Tibial nerve (tissue), 4 donors: ENCODE results near the gene CCL8. TPM values are rescaled to one million over a fixed set of nuclear protein-coding genes. Genes with fewer than 3 reads are reported as not detected.

Source experiments
- DNase-seq, 2 donors: peaks; one replicate each; pipeline ENCODE4 v3.0.0-alpha.2; 2019; ENCODE audit warnings: low spot score in 2 of 2
- H3K27ac ChIP-seq, 4 donors: fragments of 200-600 bp; sonication (generic) in 3 of 4; one replicate each; pipeline ENCODE4 v1.5.1; 2017 to 2019; ENCODE audit warnings: mild to moderate bottlenecking in 1 of 4
- H3K27me3 ChIP-seq, 2 donors: fragments of 200-600 bp; sonication (generic) in 1 of 2; one replicate each; pipeline versions ENCODE4 v1.5.1 to v1.6.0; 2017 to 2019
- H3K36me3 ChIP-seq, 3 donors: fragments of 200-600 bp; sonication (generic); one replicate each; pipeline ENCODE4 v1.5.1; 2018 to 2019
- H3K4me1 ChIP-seq, 4 donors: fragments of 200-600 bp; sonication (generic) in 3 of 4; one replicate each; pipeline ENCODE4 v1.5.1; 2017 to 2019
- H3K4me3 ChIP-seq, 4 donors: fragments of 200-600 bp; sonication (generic) in 3 of 4; one replicate each; pipeline ENCODE4 v1.5.1; 2017 to 2019; ENCODE audit warnings: mild to moderate bottlenecking in 1 of 4, moderate library complexity in 1 of 4
- H3K9me3 ChIP-seq, 4 donors: fragments of 200-600 bp; sonication (generic) in 3 of 4; one replicate each; pipeline ENCODE4 v1.5.1; 2017 to 2019
- EP300 ChIP-seq, 2 donors: sonication (generic); formaldehyde crosslinking; IDR thresholded peaks; one replicate each; pipeline ENCODE4 v1.6.1; 2017; ENCODE audit warnings: antibody characterized with exemption in 2 of 2, mild to moderate bottlenecking in 1 of 2
- POLR2A ChIP-seq, 2 donors: fragments of 450-650 bp; IDR thresholded peaks; one replicate each; pipeline ENCODE4 v1.6.1; 2017; ENCODE audit warnings: antibody characterized with exemption in 2 of 2, mild to moderate bottlenecking in 2 of 2, moderate library complexity in 2 of 2
- WGBS, 2 donors: methylation state at CpG; one replicate each; pipeline ENCODE4 v1.1.5; 2018; 5-methylcytosine and 5-hydroxymethylcytosine counted together
- total RNA-seq, 4 donors: library from RNA; depleted of rRNA; stranded (reverse); fragments of >200 nt; gene quantifications; one replicate each; pipeline ENCODE4 v1.1.0, GENCODE V29; 2016
- TF ChIP-seq, protein P1 (sequence below), 5 experiments: fragments of 200-600 bp in 3 of 5; fragments of 450-650 bp in 2 of 5; sonication (generic) in 3 of 5; IDR thresholded peaks; one replicate each; pipeline ENCODE4 v1.5.1; 2016 to 2019; ENCODE audit warnings: antibody characterized with exemption in 5 of 5, mild to moderate bottlenecking in 3 of 5, moderate library complexity in 2 of 5

Gene CCL8
- total RNA-seq, 4 donors from 2014 or later, result not detected

DNA sequence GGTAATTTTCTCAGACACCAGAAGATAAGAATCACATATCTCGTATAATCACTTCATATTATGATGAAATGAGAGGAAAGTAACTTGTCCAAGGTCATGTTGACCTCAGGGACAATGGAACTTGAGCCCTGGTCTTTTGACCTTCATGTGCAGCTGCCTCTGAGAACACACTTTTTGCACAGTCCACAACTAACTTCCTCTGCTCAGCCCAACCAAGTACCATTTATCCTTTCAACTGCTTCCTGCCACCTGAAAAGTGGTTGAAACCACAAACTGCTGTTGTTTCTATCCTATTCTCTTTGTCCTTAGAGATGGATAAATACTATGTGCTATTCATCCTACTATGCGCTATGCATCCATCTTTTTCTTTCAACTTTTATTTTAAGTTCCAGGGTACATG lies 46.1 kb downstream of the CCL8 start:
- Histone ChIP-seq H3K27me3 (no peaks in the 10 kb centered on the region), H3K4me1 (peaks cover 0 to 19% (median 9%) of the 10 kb centered on the region in 4 donors), H3K4me3 (no peak overlapping the region), H3K9me3 (no peaks in the 10 kb centered on the region), H3K36me3 (no peaks in the 10 kb centered on the region), H3K27ac (no peak overlapping the region)
- WGBS, 2 donors, result 71 to 78% methylated on average over 2 of the region's 2 CpGs
- DNase-seq, result no peak
- TF ChIP-seq EP300 (IDR thresholded peaks at IDR 0.05), result no peak
- TF ChIP-seq, protein P1, sequence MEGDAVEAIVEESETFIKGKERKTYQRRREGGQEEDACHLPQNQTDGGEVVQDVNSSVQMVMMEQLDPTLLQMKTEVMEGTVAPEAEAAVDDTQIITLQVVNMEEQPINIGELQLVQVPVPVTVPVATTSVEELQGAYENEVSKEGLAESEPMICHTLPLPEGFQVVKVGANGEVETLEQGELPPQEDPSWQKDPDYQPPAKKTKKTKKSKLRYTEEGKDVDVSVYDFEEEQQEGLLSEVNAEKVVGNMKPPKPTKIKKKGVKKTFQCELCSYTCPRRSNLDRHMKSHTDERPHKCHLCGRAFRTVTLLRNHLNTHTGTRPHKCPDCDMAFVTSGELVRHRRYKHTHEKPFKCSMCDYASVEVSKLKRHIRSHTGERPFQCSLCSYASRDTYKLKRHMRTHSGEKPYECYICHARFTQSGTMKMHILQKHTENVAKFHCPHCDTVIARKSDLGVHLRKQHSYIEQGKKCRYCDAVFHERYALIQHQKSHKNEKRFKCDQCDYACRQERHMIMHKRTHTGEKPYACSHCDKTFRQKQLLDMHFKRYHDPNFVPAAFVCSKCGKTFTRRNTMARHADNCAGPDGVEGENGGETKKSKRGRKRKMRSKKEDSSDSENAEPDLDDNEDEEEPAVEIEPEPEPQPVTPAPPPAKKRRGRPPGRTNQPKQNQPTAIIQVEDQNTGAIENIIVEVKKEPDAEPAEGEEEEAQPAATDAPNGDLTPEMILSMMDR (IDR thresholded peaks at IDR 0.05), result no peak
- no peak for TF ChIP-seq POLR2A (IDR thresholded peaks at IDR 0.05)

DNA sequence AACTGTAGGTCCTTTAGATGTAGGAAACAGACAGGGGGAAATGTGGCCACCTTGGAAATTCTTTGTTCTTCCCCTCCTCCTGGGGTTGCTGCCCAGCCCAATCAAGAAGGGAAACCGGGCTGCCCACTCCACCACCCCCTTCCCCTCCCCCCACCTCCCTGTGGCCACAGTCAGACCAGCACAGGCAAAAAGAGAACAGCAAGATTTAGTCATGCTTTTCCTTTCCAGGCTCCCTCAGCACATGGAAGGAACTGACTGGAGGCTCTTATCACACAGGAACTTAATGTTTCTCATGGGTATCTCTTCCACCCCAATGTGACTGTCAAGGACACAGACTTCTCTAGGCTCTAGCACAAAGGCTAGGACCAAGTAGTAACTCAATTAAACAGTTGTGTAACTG lies 46.8 kb downstream of the CCL8 start:
- WGBS, 2 donors, result 0 to 20% methylated on average over 1 of the region's 1 CpG
- no peak for DNase-seq
- no peak overlapping the region for H3K27ac ChIP-seq
- H3K4me1 ChIP-seq, result peaks cover 0 to 19% (median 6%) of the 10 kb centered on the region in 4 donors
- TF ChIP-seq EP300 (IDR thresholded peaks at IDR 0.05) (no peak), POLR2A (IDR thresholded peaks at IDR 0.05) (no peak)
- TF ChIP-seq, protein P1 (IDR thresholded peaks at IDR 0.05), result no peak
- H3K27me3 ChIP-seq, result no peaks in the 10 kb centered on the region
- no peaks in the 10 kb centered on the region for H3K9me3 ChIP-seq
- H3K4me3 ChIP-seq, result no peak overlapping the region
- H3K36me3 ChIP-seq, result no peaks in the 10 kb centered on the region

DNA sequence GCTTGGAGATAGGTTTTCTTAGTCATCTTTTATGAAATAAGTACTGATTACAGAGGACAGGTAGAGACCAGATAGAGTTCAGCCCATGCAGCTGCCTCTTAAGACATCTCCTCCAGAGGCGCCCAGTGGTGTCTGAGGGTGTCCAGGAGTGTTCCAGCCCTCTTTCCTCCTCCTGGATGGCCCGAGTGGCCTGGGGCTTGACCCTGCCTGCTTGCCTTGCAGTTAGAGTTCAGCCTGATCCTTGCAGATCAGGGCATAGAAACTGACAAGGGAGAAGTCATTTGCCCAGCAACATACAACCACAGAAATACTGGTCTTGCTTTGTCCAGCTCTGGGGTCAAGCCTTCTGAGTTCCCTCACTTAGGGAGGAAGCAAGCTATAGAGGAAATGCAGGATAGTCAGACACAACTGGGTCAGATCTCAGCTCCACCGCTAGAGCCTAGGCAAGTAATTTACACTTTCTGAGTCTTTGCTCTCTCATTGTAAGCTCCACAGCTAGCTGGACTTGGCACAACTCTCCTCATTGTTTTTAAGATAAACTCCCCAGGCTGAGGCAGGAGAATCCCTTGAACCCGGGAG lies 47.4 kb downstream of the CCL8 start:
- no peaks in the 10 kb centered on the region for H3K27me3 ChIP-seq
- peaks cover 0 to 19% (median 4%) of the 10 kb centered on the region in 4 donors for H3K4me1 ChIP-seq
- WGBS, 2 donors, result 41 to 47% methylated on average over 4 of the region's 4 CpGs
- no peak overlapping the region for H3K27ac ChIP-seq
- no peaks in the 10 kb centered on the region for H3K36me3 ChIP-seq
- DNase-seq, result no peak
- no peak for TF ChIP-seq EP300 (IDR thresholded peaks at IDR 0.05)
- TF ChIP-seq, protein P1 (IDR thresholded peaks at IDR 0.05), result no peak
- TF ChIP-seq POLR2A (IDR thresholded peaks at IDR 0.05), result no peak
- H3K9me3 ChIP-seq, result no peaks in the 10 kb centered on the region
- H3K4me3 ChIP-seq, result no peak overlapping the region

DNA sequence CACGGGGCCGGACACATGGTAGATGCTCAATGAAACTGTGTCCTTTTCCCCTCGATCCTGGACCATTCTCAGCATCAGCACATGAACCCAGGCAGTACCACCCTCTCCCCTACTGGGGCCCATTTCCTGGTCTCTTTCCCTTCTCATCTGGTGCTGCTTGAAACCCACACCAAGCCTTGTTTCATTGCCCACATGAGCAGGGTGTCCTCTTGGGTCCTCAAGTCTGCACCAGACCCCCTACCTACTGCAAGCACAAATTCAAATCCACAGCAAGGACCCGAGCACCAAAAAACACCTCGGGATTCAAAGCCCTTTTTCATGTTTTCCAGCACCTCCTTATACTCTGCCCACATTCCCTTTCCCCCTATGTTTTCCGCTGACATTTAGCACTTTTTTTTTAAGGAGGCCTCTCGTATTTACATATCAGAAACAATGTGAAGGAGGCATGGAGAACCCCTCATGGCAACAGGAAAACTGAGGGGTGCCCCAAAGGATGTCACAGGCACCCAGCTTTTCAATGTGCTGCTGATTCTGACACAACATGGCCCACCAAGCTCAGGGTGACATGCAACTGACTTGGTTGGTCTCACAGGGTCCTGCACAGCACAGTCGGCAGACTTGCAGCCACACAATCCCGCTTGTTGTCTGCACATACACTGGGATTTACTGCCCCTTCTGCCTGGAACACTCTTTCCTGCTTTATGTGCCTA lies 48.4 kb downstream of the CCL8 start:
- Histone ChIP-seq H3K36me3 (no peaks in the 10 kb centered on the region), H3K4me3 (no peak overlapping the region), H3K27ac (no peak overlapping the region), H3K4me1 (peaks cover 0 to 19% (median 4%) of the 10 kb centered on the region in 4 donors), H3K9me3 (no peaks in the 10 kb centered on the region), H3K27me3 (no peaks in the 10 kb centered on the region)
- no peak for DNase-seq
- 68 to 70% methylated on average over 7 to 9 of the region's 9 CpGs for WGBS, 2 donors
- TF ChIP-seq EP300 (IDR thresholded peaks at IDR 0.05), result no peak
- TF ChIP-seq, protein P1 (IDR thresholded peaks at IDR 0.05), result no peak
- no peak for TF ChIP-seq POLR2A (IDR thresholded peaks at IDR 0.05)

DNA sequence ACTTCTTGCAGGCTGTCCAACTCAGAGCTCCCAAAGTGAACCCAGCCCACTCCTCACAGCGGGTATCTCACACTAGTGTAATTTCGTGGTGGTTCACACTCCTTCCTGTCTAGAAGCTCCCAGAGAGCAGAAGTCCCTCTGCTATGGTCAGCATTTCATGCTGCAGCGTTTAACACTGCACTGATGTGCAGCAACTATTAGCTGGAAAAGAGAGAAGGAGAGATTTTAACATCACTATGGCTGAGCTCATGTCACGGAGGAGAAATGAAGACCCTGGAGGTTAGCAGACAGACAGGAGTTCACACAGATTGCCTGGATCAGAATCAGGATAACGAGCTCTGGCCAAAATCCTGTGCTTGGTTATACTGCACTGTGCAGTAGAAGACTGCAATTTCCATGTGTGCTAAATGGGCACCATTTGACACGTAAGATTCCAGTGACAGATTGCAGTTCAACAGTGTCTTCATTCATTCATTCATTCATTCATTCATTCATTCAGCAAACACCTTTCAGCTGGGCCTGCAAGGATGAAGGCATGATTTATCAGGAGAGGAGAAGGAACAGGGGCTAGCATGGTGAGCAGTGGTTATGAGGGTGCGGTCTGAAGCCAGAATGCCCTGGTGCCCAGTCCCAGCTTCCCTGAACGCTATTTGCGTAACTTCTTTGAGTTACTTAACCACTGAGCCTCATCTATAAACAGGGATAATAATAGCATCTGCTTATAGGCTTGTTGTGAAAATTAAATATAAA lies 49.1 kb downstream of the CCL8 start:
- DNase-seq, result no peak
- WGBS, 2 donors, result 56 to 60% methylated on average over 9 of the region's 9 CpGs

More for the DNA sequence above, 49.1 kb downstream of the CCL8 start:
- Histone ChIP-seq H3K27ac (no peak overlapping the region), H3K4me3 (no peak overlapping the region), H3K9me3 (no peaks in the 10 kb centered on the region), H3K4me1 (peaks cover 0 to 19% (median 4%) of the 10 kb centered on the region in 4 donors), H3K36me3 (no peaks in the 10 kb centered on the region), H3K27me3 (no peaks in the 10 kb centered on the region)
- TF ChIP-seq EP300 (IDR thresholded peaks at IDR 0.05) (no peak), POLR2A (IDR thresholded peaks at IDR 0.05) (no peak)
- TF ChIP-seq, protein P1 (IDR thresholded peaks at IDR 0.05), result no peak
